GM19328 (cell line): ENCODE data around the gene LRRC3B.
"Not testable (repeated sequence)": the region's sequence is repeated elsewhere in the genome, so short reads cannot be mapped to it uniquely, and the experiment has no call there.

ENCODE experiments used
- ATAC-seq: cut with Tn5 transposase; IDR thresholded peaks from one replicate; pipeline ENCODE4 v1.9.1; 2021; ENCODE audit warnings: mild to moderate bottlenecking, moderate library complexity; ENCODE audit not compliant: unreplicated experiment

LRRC3B gene, protein sequence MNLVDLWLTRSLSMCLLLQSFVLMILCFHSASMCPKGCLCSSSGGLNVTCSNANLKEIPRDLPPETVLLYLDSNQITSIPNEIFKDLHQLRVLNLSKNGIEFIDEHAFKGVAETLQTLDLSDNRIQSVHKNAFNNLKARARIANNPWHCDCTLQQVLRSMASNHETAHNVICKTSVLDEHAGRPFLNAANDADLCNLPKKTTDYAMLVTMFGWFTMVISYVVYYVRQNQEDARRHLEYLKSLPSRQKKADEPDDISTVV

DNA sequence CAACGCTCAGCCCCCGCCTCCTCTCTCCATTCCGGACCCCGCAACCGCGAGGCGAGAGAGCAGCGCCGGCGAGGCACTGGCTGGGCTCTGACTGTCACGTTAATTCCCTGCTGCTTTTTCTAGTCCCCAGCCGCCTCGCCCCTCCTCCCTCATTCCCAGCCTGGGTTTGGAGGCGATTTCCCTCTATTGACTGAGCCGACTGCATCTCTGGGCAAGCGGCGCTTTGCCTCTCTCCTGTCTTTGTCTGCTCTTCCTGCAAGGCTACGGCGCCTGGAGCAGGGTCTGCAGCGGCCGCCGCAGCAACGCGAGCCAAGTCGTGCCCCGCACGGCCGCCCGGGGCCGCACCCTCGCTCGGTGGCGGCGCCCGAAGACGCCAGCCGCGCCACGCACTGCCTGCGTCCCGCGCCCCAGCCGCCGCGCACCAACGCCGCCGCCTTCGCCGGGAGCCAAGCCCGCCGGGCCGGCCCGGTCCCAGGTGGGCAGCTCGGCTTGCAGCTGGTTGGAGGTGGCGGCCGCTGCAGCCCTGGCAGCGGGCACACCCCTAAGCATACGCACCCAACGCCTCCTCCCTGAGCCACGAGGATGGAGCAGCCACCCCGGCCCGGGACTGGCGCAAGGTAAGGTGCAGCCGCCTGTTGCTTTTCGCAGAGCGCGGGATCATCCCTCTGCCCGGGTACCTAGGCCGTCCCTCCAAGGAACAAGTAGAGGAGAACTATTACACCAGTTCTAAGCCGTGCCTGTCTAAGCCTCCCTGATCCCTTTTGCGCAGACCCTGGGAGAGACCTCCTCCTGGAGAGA lies at the start of gene LRRC3B:
TSS of gene LRRC3B (plus strand) at position 152 of the 798 bp plus-strand sequence. CDS start 86,901 bp downstream, outside the sequence.
- ATAC-seq, result no peak

DNA sequence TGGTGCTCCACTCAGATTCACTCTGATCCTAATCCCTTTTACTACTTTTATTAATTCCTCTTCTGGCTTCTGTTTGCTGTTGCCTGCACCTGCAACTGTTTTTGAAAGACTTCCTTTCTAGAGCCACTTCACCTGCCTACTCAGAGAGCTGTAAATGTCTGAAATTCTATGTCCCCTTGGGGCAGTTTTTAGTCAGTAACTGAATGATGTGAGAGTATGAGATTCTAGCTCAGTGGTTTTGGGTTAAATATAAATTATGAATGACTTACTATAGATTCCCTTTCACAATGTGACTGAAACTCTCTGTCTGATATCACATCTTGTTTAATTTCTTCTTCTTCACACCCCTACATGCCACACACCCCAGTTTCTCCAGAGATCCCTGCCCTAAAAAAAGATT lies 47.8 kb upstream of the LRRC3B start:
- ATAC-seq, result no peak

GRCh38 chr3:26579116-26579515 lies 43.5 kb upstream of the LRRC3B start:
- ATAC-seq, result no peak

GRCh38 chr3:26587571-26587970 lies 35.0 kb upstream of the LRRC3B start:
- no peak for ATAC-seq

DNA sequence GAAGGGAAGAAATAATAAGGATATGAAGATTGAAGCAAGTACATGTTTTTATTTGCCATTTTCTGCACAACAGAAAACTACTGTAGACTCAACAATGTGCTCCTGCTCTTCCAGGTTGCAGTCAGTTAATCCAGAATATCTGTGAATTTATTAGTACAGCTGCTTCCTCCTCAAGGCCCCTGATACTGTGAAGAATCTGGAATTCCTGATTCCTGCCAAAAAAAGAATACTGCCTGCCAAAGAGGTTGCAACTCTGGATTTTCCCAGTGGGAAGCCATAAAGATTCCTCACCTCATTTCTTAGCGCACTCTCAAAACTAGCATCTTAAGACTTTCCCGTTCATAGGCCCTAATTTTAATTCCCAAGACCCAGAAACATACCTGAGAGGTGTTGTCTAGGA lies 33.6 kb upstream of the LRRC3B start:
- no peak for ATAC-seq

DNA sequence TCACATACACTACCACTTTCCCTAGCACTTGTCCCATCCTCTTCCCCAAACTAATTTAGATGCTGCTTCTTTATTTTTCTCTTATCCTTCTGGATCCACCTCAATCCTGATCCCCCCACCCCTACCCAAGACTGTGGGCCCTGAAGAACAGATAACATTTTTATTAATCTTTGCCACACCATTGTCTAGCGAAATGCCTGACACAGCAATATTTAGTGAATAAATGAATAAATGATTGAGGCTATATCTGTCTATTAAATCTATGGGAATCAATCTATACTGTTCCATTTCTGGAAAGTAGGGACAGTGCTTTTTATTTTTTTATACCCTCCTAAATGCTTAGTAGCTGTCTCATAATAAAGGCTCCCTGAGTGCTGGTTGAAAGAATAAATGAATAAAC lies 32.9 kb upstream of the LRRC3B start:
- ATAC-seq, result no peak

DNA sequence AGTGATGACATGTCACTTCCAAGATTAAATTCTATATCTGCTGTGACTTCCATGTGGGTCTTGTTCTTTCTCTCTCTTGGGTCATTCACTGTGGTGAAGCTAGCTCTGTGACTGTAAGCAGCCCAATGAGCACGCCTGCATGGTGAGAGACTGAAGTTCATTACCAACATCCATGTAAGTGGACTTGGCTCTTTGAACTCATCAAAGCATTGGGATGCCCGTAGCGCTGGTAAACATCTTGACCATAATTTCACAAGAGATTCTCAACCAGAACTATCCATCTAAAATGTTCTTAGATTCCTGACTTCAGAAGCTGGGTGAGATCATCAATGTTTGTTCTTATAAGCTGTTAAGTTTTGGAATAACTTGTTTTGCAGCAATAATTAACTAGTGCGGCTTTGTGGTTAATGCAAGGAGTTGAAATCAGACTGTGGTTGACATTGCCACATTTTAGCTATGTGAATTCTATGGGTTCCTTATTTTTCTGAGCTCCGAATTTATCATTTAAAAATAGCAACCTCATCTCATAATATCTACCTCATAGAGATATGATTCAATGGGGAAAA lies 31.6 kb upstream of the LRRC3B start:
- ATAC-seq, result no peak

DNA sequence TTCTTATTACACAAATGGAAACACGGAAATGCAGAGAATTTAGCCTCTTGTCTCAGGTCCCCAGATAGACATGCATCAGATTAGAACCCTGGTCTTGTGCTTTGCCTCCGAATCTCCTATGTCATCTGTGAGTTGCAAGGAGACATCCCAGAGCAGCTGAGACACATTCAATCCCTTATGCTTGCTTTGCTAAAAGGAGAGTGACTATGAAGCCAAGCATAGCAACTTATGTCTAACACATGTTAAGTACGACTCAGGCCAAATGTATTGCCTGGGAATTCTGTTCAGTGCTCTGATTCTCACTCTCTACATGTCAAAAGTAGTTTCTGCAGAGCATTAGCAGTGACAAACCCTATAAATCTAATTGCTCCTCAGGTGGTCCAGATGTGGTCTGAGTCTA lies 30.6 kb upstream of the LRRC3B start:
- no peak for ATAC-seq

DNA sequence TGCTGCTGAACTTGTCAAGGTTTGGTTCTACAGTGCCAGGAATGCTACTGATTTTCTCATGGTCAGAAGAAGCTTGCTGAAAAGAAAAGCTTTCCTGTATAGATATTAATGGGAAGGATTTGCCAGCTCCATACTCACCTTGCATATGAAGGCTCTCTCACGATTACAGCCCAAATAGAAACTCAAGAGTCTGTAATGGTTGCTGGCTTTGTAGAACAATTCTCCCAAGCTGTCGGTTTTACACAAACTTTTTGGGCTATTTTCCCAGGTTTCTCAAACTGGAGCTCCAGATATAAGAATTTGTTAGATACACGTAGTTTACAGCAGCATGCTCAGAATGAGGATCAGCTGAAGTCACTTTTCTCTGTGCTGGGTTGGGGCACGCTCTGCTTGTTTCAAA lies 30.1 kb upstream of the LRRC3B start:
- ATAC-seq, result no peak

GRCh38 chr3:26596335-26596734 lies 26.2 kb upstream of the LRRC3B start:
- ATAC-seq, result no peak

GRCh38 chr3:26603311-26603710 lies 19.3 kb upstream of the LRRC3B start:
- not testable (repeated sequence) for ATAC-seq

DNA sequence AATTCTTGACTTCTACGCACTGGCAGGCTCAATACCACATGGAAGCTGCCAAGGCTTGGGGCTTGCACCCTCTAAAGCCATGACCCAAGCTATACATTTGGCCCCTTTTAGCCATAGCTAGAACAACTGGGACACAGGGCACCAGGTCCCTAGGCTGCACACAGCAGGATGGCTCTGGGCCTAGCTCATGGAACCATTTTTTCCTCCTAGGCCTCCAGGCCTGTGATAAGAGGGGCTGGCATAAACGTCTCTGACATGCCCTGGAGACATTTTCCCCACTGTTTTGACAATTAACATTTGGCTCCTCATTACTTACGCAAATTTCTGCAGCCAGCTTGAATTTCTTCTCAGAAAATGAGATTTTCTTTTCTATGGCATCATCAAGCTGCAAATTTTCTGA lies 18.8 kb upstream of the LRRC3B start:
- ATAC-seq, result not testable (repeated sequence)

- ATAC-seq, result no peak
These were observed 8.4 kb upstream of the LRRC3B start for GRCh38 chr3:26614006-26614685.

GRCh38 chr3:26621176-26621575 lies 1.4 kb upstream of the LRRC3B start:
- no peak for ATAC-seq

GRCh38 chr3:26621906-26622620 lies 509 bp upstream of the LRRC3B start:
- no peak for ATAC-seq

DNA sequence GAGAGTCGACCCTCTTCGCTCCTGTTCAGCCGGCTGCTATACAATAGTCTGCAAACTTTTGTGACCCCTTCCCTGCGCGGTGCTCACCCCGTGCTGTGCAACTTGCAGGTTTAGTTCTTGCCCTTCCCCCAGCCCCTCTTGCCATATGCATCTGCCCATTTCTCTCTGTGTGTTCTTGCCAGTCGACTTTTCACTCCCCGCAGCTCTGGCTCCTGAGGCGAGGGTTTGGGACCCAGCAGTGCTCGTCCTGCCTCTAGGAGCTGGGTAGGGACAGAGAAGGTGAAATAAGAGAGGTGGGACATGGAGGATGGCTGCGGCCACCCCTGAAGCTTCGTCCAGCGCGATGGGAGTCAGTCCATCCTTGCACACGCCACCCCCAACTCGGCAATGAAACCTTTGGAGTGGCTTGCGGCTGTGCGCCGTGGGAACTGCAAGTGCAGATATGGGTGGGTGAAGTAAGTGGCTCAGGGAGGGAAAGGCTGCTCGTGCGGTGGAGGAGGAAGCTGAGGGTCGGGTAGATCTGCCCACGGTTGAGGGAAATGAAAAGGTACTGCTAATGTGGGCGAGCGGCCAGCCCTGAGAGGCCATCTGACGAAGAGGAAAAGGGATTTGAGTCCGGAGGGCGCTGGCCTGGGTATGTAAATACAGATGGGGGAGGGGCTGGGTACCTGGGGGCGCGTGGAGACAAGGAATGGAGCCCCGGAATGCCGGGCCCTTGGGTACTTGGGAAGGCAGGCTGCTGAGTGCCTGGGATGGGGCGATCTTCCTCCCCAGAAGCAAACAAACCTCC lies 1.0 kb downstream of the LRRC3B start:
- ATAC-seq, result no peak

DNA sequence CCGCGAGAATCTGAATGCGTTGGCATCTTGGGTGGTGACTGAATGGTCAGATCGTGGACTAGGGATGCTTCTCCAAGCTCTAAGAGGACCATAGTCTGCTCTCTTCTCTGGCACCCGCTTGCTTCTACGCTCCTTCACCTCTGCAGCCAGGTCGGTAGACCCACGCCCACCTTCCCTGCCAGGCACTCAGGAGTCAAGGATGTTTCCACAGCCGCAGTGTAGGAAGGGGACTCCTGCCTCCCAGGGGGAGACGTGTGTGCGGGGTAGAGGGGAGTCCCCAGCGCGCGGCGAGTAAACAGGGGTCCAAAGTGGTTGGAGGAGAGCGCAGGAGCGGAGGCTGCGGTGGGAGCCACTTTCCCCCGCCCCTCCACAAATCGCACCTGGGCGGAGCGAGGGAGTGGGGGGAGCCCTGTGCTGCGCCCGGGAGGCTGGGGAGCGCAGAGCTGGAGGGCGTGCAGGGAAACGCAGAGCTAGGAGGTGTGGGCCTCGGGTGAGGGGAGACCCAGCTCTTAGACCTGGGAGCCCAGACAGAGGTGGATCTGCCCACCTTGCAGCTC lies 1.7 kb downstream of the LRRC3B start:
- ATAC-seq, result no peak

GRCh38 chr3:26625187-26625586 lies 2.6 kb downstream of the LRRC3B start:
- no peak for ATAC-seq

GRCh38 chr3:26627080-26627479 lies 4.5 kb downstream of the LRRC3B start:
- no peak for ATAC-seq

DNA sequence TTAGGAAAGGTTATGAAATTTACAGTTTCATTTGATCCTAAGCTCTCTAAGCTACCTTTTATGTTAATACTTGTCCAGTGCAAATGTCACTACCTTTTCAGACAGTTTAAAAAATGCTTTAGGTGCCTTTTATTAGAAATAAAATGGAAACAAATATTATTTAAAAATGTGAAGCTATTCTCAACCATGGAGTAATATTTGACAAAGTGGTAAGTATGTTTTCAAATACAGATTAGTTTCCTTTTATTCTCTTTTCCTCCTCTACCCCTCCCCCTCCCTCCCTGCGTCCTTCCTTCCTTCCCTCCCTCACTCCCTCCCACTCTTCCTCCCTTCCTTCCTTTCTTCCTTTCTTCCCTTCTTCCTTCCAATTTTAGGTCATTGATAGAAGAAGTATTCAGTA lies 6.3 kb downstream of the LRRC3B start:
- no peak for ATAC-seq
